Liver (tissue), 9 donors: ENCODE measurements around the gene ARHGDIB. TPM values are rescaled to one million over a fixed set of nuclear protein-coding genes. Genes with fewer than 3 reads are reported as not detected.

Source experiments
- DNase-seq: peaks from one replicate; pipeline ENCODE4 v3.0.0-alpha.2; 2017; ENCODE audit warnings: low spot score
- H3K27ac ChIP-seq, 2 donors: one replicate each; pipeline ENCODE4 v1.7.0; 2013; ENCODE audit warnings: inconsistent platforms in 2 of 2, low read length in 2 of 2, control low read depth in 1 of 2, low read depth in 1 of 2, mild to moderate bottlenecking in 1 of 2
- H3K27me3 ChIP-seq, 4 donors: one replicate each; pipeline versions ENCODE4 v1.6.1 to v1.7.0; 2013; ENCODE audit warnings: low read length in 3 of 4, inconsistent platforms in 1 of 4, mild to moderate bottlenecking in 1 of 4, moderate library complexity in 1 of 4; ENCODE audit not compliant: control insufficient read depth in 4 of 4, insufficient read depth in 4 of 4
- H3K36me3 ChIP-seq, 4 donors: one replicate each; pipeline versions ENCODE4 v1.6.1 to v1.7.0; 2013; ENCODE audit warnings: low read length in 3 of 4, mild to moderate bottlenecking in 3 of 4, low read depth in 1 of 4, moderate library complexity in 1 of 4; ENCODE audit not compliant: control insufficient read depth in 4 of 4, insufficient read depth in 3 of 4
- H3K4me1 ChIP-seq, 4 donors: one replicate each; pipeline versions ENCODE4 v1.6.1 to v1.7.0; 2013; ENCODE audit warnings: low read length in 3 of 4, mild to moderate bottlenecking in 3 of 4, moderate library complexity in 1 of 4; ENCODE audit not compliant: control insufficient read depth in 4 of 4, insufficient read depth in 4 of 4
- H3K4me3 ChIP-seq, 3 donors: one replicate each; pipeline versions ENCODE4 v1.6.1 to v1.7.0; 2013; ENCODE audit warnings: low read length in 3 of 3, control low read depth in 1 of 3, low read depth in 1 of 3, mild to moderate bottlenecking in 1 of 3
- H3K9ac ChIP-seq, 2 donors: one replicate each; pipeline ENCODE4 v1.7.0; 2013; ENCODE audit warnings: low read length in 2 of 2, mild to moderate bottlenecking in 2 of 2, moderate library complexity in 2 of 2, control low read depth in 1 of 2, low read depth in 1 of 2
- H3K9me3 ChIP-seq, 4 donors: one replicate each; pipeline versions ENCODE4 v1.6.1 to v1.7.0; 2013; ENCODE audit warnings: low read length in 3 of 4; ENCODE audit not compliant: control insufficient read depth in 4 of 4
- ATF3 ChIP-seq: IDR thresholded peaks from 2 replicates; pipeline ENCODE4 v1.6.1; 2016; ENCODE audit warnings: antibody characterized with exemption
- CTCF ChIP-seq: fragments of 150-350 bp; IDR thresholded peaks from 2 replicates; pipeline ENCODE4 v1.5.1; 2017; ENCODE audit warnings: improper control_type of control experiment, low read depth, low read length; ENCODE audit not compliant: missing input control
- EGR1 ChIP-seq, 2 donors: IDR thresholded peaks; 2 replicates each; pipeline ENCODE4 v1.6.1; 2016 to 2018; ENCODE audit warnings: antibody characterized with exemption in 2 of 2, low read depth in 2 of 2
- FOXA1 ChIP-seq: IDR thresholded peaks from 2 replicates; pipeline ENCODE4 v1.6.1; 2016; ENCODE audit warnings: antibody characterized with exemption
- FOXA2 ChIP-seq: IDR thresholded peaks from 2 replicates; pipeline ENCODE4 v1.6.1; 2016; ENCODE audit warnings: antibody characterized with exemption
- GABPA ChIP-seq, 2 donors: IDR thresholded peaks in 1 of 2; conservative IDR thresholded peaks in 1 of 2; 2 replicates each; pipeline ENCODE4 v1.6.1; 2016; ENCODE audit warnings: antibody characterized with exemption in 2 of 2, mild to moderate bottlenecking in 1 of 2, moderate library complexity in 1 of 2
- HNF4A ChIP-seq, 2 donors: conservative IDR thresholded peaks; 2 replicates each; pipeline ENCODE4 v1.6.1; 2016; ENCODE audit warnings: antibody characterized with exemption in 2 of 2, mild to moderate bottlenecking in 2 of 2
- HNF4G ChIP-seq: IDR thresholded peaks from 2 replicates; pipeline ENCODE4 v1.6.1; 2016; ENCODE audit warnings: antibody characterized with exemption
- JUND ChIP-seq, 2 donors: IDR thresholded peaks; 2 replicates each; pipeline ENCODE4 v1.6.1; 2016; ENCODE audit warnings: antibody characterized with exemption in 2 of 2
- MAX ChIP-seq: IDR thresholded peaks from 2 replicates; pipeline ENCODE4 v1.6.1; 2016; ENCODE audit warnings: antibody characterized with exemption
- NR2F2 ChIP-seq: IDR thresholded peaks from 2 replicates; pipeline ENCODE4 v1.6.1; 2016; ENCODE audit warnings: antibody characterized with exemption
- RAD21 ChIP-seq, 2 donors: IDR thresholded peaks; 2 replicates each; pipeline ENCODE4 v1.6.1; 2016; ENCODE audit warnings: antibody characterized with exemption in 2 of 2, mild to moderate bottlenecking in 2 of 2
- REST ChIP-seq: IDR thresholded peaks from 2 replicates; pipeline ENCODE4 v1.6.1; 2016; ENCODE audit warnings: antibody characterized with exemption, mild to moderate bottlenecking
- RXRA ChIP-seq, 2 donors: IDR thresholded peaks; 2 replicates each; pipeline ENCODE4 v1.6.1; 2017 to 2018; ENCODE audit warnings: antibody characterized with exemption in 2 of 2, mild to moderate bottlenecking in 1 of 2
- SP1 ChIP-seq: IDR thresholded peaks from 2 replicates; pipeline ENCODE4 v1.6.1; 2018; ENCODE audit warnings: antibody characterized with exemption, mild to moderate bottlenecking
- TAF1 ChIP-seq: conservative IDR thresholded peaks from 2 replicates; pipeline ENCODE4 v1.6.1; 2016; ENCODE audit warnings: antibody characterized with exemption, mild to moderate bottlenecking
- YY1 ChIP-seq: IDR thresholded peaks from 2 replicates; pipeline ENCODE4 v1.6.1; 2016; ENCODE audit warnings: antibody characterized with exemption, mild to moderate bottlenecking
- ZBTB33 ChIP-seq: IDR thresholded peaks from 2 replicates; pipeline ENCODE4 v1.6.1; 2016; ENCODE audit warnings: antibody characterized with exemption
- WGBS: extraction: QIAGEN DNeasy Blood & Tissue Kit; methylation state at CpG from one replicate; pipeline ENCODE4 v1.1.7; 2013; 5-methylcytosine and 5-hydroxymethylcytosine counted together
- polyA plus RNA-seq, 2 donors: library from polyadenylated mRNA; stranded (reverse) in 1 of 2; unstranded in 1 of 2; fragments of 200-250 nt in 1 of 2; fragments of >200 nt in 1 of 2; fragmentation: Nextera tagmentation in 1 of 2; extraction: Ambion mirVana in 1 of 2; gene quantifications; one replicate each; pipeline versions ENCODE4 v1.2.1 to v1.2.3, GENCODE V29; 2013 to 2015
- total RNA-seq, 2 donors: library from RNA; depleted of rRNA; stranded (reverse); fragments of >200 nt; gene quantifications; one replicate each; pipeline ENCODE4 v1.2.3, GENCODE V29; 2014
- donor health status: healthy.
- donor health status: healthy.
- donor health status: healthy.
- donor health status: healthy.
- donor health status: healthy.

Gene ARHGDIB
- total and polyA plus RNA-seq, 4 donors = 36.3 to 66.9 (median 47.5) TPM

GRCh38 chr12:14994610-14995009 lies 33.2 kb upstream of the ARHGDIB start:
- no peaks in the 10 kb centered on the region for H3K27me3 ChIP-seq
- no peaks in the 10 kb centered on the region for H3K9me3 ChIP-seq
- no peak for DNase-seq
- no peak overlapping the region for H3K9ac ChIP-seq
- no peak overlapping the region for H3K4me3 ChIP-seq
- H3K27ac ChIP-seq = no peak overlapping the region
- peaks cover 0 to 3% (median 0%) of the 10 kb centered on the region in 4 donors for H3K4me1 ChIP-seq
- H3K36me3 ChIP-seq = no peaks in the 10 kb centered on the region
- TF ChIP-seq ATF3 (no peak), HNF4A (conservative IDR thresholded peaks at IDR 0.05) (no peak), ZBTB33 (no peak)
- 40% methylated on average over 3 of the region's 3 CpGs for WGBS

GRCh38 chr12:14993537-14994266 lies 32.3 kb upstream of the ARHGDIB start:
- no peak overlapping the region for H3K27ac ChIP-seq
- no peaks in the 10 kb centered on the region for H3K27me3 ChIP-seq
- DNase-seq = no peak
- TF ChIP-seq MAX (no peak), ATF3 (no peak), CTCF (no peak), ZBTB33 (no peak), SP1 (no peak), FOXA1 (no peak), EGR1 (IDR thresholded peaks at IDR 0.05; ENCODE audit: low read depth in 2 of 2) (no peak), REST (no peak), RAD21 (IDR thresholded peaks at IDR 0.05) (no peak), YY1 (no peak), JUND (IDR thresholded peaks at IDR 0.05) (no peak), FOXA2 (no peak), HNF4A (conservative IDR thresholded peaks at IDR 0.05) (no peak), HNF4G (no peak), GABPA (IDR thresholded peaks at IDR 0.05 in 1 of 2, conservative IDR thresholded peaks at IDR 0.05 in 1 of 2) (no peak), NR2F2 (no peak), RXRA (IDR thresholded peaks at IDR 0.05) (no peak), TAF1 (no peak)
- peaks cover 0 to 7% (median 0%) of the 10 kb centered on the region in 4 donors for H3K4me1 ChIP-seq
- no peak overlapping the region for H3K9ac ChIP-seq
- H3K36me3 ChIP-seq = no peaks in the 10 kb centered on the region
- no peaks in the 10 kb centered on the region for H3K9me3 ChIP-seq
- 68% methylated on average over 4 of the region's 4 CpGs for WGBS
- no peak overlapping the region for H3K4me3 ChIP-seq
